Muscle layer of duodenum (tissue), 2 donors: ENCODE results near the gene MDFIC2.
"Not testable (repeated sequence)": the region's sequence is repeated elsewhere in the genome, so short reads cannot be mapped to it uniquely, and the experiment has no call there.

Experiments
- H3K27ac ChIP-seq: one replicate; pipeline ENCODE4 v1.7.0; 2013; ENCODE audit warnings: mild to moderate bottlenecking, low read length
- H3K27me3 ChIP-seq: one replicate; pipeline ENCODE4 v1.7.0; 2013; ENCODE audit warnings: low read depth, mild to moderate bottlenecking, control low read depth, low read length
- H3K36me3 ChIP-seq, 2 donors: one replicate each; pipeline ENCODE4 v1.7.0; 2013; ENCODE audit warnings: low read length in 2 of 2, control low read depth in 1 of 2, mild to moderate bottlenecking in 1 of 2; ENCODE audit not compliant: insufficient read depth in 2 of 2, control insufficient read depth in 1 of 2
- H3K4me1 ChIP-seq, 2 donors: one replicate each; pipeline ENCODE4 v1.7.0; 2013; ENCODE audit warnings: low read length in 2 of 2, mild to moderate bottlenecking in 2 of 2, control low read depth in 1 of 2, moderate library complexity in 1 of 2; ENCODE audit not compliant: insufficient read depth in 2 of 2, control insufficient read depth in 1 of 2
- H3K4me3 ChIP-seq, 2 donors: one replicate each; pipeline ENCODE4 v1.7.0; 2013; ENCODE audit warnings: low read length in 2 of 2, low read depth in 1 of 2, mild to moderate bottlenecking in 1 of 2
- H3K9me3 ChIP-seq, 2 donors: one replicate each; pipeline ENCODE4 v1.7.0; 2013; ENCODE audit warnings: low read length in 2 of 2, control low read depth in 1 of 2, mild to moderate bottlenecking in 1 of 2; ENCODE audit not compliant: control insufficient read depth in 1 of 2
- donor health status: healthy.

Gene MDFIC2

DNA sequence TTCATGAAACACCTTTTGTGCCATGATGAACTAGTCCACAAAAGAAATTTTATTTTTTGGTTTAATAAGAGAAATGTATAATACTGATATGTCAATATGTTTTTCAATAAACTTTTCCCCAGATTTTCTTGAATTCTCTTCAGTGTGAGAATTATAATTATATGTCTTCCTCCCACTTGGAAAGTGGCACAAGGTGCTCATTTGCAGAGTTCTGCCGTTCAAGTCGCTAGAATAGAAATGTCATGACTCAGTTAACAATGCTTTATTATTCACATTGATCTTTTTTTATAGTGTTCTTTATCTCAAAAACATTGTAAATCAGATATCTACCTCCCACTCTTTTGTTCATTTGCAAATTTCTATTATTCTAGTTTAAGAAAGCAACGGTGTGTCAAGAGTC is 87.3 kb downstream of the MDFIC2 start:
- Histone ChIP-seq H3K27me3 (no peaks in the 10 kb centered on the region), H3K4me1 (no peaks in the 10 kb centered on the region), H3K27ac (no peak overlapping the region), H3K9me3 (no peaks in the 10 kb centered on the region), H3K4me3 (no peak overlapping the region), H3K36me3 (no peaks in the 10 kb centered on the region)

DNA sequence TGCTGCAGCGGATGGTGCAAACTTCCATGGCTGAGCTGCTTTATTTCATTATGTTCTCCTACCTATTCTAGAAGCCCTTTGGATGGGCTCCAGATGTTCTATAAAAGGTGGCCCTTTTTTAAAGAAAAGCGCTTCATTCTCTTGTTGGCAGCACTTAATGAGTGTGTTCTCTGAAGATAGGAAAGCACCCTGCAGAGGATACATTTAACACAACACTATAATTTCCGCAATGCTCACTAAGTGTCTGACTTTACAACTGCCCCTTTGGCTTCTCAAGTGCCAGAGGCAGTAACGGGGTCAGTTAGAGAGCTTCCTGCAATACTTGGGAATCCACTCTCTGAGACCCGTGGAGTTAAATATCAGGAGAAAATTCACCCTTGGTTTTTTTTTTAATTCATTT is 88.1 kb downstream of the MDFIC2 start:
- Histone ChIP-seq H3K4me1 (no peaks in the 10 kb centered on the region), H3K27ac (no peak overlapping the region), H3K9me3 (no peaks in the 10 kb centered on the region), H3K27me3 (no peaks in the 10 kb centered on the region), H3K4me3 (no peak overlapping the region), H3K36me3 (no peaks in the 10 kb centered on the region)

DNA sequence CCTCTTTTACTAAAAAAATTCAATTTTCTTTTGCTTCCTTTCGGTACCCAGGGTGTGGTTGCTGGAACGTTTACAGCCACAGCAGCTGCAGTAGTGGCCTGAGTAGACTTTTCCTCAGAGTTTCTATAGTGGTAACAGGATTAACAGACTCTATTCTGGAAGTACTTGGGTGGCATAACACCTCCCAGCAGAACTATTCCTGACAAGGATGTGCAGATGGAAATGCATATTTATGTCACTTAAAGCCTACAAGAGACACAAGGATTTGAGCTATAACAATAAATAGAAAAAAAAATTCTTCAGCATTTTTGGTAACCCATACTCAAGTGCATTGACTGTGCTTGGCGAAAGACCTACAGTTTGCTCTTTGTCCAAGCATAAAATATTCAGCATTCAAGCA is 94.0 kb downstream of the MDFIC2 start:
- no peaks in the 10 kb centered on the region for H3K4me1 ChIP-seq
- H3K27ac ChIP-seq: no peak overlapping the region
- no peaks in the 10 kb centered on the region for H3K36me3 ChIP-seq
- H3K4me3 ChIP-seq: no peak overlapping the region
- no peaks in the 10 kb centered on the region for H3K27me3 ChIP-seq
- no peaks in the 10 kb centered on the region for H3K9me3 ChIP-seq

DNA sequence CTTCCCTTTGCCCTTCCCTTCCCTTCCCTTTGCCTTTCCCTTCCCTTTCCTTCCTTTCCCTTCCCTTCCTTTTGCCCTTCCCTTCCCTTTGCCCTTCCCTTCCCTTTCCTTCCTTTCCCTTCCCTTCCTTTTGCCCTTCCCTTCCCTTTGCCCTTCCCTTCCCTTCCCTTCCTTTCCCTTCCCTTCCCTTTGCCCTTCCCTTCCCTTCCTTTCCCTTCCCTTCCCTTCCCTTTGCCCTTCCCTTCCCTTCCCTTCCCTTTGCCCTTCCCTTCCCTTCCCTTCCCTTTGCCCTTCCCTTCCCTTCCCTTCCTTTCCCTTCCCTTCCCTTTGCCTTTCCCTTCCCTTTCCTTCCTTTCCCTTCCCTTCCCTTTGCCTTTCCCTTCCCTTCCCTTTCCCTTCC is 101.2 kb downstream of the MDFIC2 start:
- H3K9me3 ChIP-seq, H3K27me3 ChIP-seq, H3K27ac ChIP-seq, H3K4me1 ChIP-seq, H3K4me3 ChIP-seq, H3K36me3 ChIP-seq: not testable (repeated sequence)

DNA sequence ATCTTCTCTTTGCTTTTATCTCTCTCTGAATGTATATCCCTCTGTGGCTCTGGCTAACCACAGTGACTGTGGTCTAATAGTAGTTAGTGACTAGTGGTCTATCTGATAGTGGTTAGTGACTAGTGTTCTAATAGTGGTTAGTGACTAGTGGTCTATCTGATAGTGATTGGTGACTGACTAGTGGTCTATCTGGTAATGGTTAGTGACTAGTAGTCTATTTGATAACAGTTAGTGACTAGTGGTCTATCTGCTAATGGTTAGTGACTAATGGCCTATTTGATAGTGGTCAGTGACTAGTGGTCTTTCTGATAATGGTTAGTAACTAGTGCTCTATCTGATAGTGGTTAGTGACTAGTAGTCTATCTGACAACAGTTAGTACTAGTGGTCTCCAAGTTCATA is 110.5 kb downstream of the MDFIC2 start:
- H3K4me3 ChIP-seq: no peak overlapping the region
- no peaks in the 10 kb centered on the region for H3K4me1 ChIP-seq
- H3K27ac ChIP-seq: no peak overlapping the region
- no peaks in the 10 kb centered on the region for H3K27me3 ChIP-seq
- H3K9me3 ChIP-seq: no peaks in the 10 kb centered on the region
- H3K36me3 ChIP-seq: no peaks in the 10 kb centered on the region

DNA sequence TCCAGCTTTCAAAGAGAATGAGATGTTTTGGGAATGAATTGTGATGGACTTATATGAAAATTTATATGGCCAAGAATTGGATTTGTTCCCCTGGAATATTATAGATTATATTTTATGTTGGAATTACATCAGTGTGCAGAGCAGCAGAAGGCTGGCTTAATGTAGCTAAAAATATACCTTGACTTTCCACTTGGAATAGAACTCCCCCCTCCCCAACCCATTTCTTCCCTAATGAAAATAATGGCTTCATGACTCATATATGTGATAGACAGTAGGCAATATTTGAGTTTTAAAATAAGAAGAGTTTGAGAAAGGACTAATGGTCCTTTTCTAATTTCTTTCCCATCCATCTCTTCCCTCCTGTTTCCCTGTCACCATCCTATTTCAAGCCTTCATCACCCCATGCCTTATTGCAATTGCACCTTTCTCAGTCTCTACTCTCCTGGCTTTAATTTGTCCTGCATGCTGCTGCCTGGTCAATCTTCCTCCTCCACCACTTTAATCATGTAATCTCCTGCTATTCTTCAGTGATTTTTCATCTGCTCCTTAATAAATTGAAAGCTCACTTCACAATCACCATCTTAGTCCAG is 122.5 kb downstream of the MDFIC2 start:
- Histone ChIP-seq H3K36me3 (no peaks in the 10 kb centered on the region), H3K27me3 (no peaks in the 10 kb centered on the region), H3K27ac (no peak overlapping the region), H3K9me3 (no peaks in the 10 kb centered on the region), H3K4me3 (no peak overlapping the region), H3K4me1 (no peaks in the 10 kb centered on the region)

DNA sequence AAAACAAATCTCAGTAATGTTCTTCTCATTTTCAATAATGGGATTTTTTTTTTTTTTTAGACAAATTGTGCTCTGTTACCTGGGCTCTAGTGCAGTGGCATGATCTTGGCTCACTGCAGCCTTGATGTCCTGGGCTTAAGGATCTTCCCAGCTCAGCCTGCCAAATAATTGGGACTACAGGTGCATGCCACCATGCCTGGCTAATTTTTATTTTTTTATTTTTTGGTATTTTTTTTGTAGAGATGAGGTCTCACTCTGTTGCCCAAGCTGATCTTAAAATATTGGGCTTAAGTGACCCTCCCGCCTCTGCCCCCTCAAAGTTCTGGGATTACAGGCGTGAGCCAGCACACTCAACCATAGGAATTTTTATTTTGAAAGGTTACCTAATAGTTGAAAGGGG is 126.2 kb downstream of the MDFIC2 start:
- no peaks in the 10 kb centered on the region for H3K4me1 ChIP-seq
- H3K27ac ChIP-seq: no peak overlapping the region
- H3K9me3 ChIP-seq: no peaks in the 10 kb centered on the region
- H3K36me3 ChIP-seq: no peaks in the 10 kb centered on the region
- H3K27me3 ChIP-seq: no peaks in the 10 kb centered on the region
- no peak overlapping the region for H3K4me3 ChIP-seq

DNA sequence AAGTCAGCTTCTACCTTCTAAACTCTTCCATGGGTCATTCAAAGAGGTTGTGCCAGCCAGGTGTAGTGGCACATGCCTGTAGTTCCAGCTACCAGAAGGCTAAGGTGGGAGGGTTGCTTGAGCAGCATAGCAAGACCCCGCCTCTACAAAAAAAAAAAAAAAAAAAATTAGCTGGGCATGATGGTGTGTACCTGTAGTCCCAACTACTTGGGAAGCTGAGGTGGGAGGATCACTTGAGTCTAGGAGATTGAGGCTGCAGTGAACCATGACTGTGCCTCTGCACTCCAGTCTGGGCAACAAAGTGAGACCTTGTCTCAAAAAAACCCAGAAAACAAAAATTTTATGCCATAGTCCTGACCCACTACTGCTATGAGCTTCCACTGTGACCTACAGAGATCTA is 126.8 kb downstream of the MDFIC2 start:
- Histone ChIP-seq H3K9me3 (no peaks in the 10 kb centered on the region), H3K27ac (no peak overlapping the region), H3K36me3 (no peaks in the 10 kb centered on the region), H3K27me3 (no peaks in the 10 kb centered on the region), H3K4me1 (no peaks in the 10 kb centered on the region), H3K4me3 (no peak overlapping the region)

DNA sequence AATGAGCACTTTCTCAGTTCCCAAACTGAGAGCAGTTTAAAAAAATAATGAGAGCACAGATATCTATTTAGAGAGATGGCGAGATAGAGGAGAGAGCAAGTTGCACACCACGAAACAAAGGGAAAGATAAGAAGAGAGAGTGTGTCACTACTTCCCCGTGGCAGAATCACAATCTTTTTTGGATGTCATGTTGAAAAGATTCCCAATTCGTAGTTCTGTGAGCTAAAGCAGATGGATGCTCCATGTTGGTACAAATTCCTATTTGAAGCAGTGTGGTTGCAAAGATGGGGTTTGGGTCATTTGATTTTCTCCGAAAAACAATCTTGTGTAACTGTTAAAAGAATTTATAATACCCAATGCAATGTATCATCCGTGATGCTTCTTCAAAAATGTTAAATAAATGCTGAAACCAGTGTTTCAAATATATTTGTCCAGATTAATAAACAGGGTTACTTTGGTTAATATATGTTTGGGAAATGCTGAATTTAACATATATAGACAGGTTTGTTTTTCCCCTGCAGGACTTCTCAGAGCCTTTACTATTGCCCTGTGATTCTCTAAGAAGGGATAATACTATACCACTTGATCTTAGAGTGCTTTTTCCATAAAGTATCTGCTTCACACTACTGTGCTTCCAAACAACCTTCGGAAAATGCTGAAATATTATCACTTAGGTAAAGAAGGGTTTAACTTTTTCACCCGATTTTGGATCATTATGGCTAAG is 128.5 kb downstream of the MDFIC2 start:
- Histone ChIP-seq H3K4me1 (no peaks in the 10 kb centered on the region), H3K9me3 (no peaks in the 10 kb centered on the region), H3K27me3 (no peaks in the 10 kb centered on the region), H3K36me3 (no peaks in the 10 kb centered on the region), H3K27ac (no peak overlapping the region), H3K4me3 (no peak overlapping the region)

DNA sequence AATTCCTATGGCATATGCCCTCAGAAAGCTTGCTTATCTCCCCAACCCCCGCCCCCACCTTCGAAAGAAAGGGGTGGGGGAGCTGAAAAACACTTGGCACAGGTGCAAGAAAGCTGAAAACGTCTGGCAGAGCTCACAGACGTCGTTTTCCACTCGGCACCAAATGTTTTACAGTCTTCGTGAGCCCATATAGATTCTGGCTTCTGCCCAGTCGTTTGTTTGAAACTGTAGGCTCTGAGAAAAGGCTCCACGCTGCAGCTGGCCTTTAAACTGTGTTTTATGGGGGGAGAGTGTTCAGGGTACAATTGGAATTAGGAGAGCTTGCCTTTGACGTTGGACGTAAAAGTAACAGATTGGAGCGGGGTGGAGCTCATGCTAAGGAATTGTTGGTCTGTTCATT is 130.3 kb downstream of the MDFIC2 start:
- Histone ChIP-seq H3K27me3 (no peaks in the 10 kb centered on the region), H3K27ac (no peak overlapping the region), H3K4me3 (no peak overlapping the region), H3K4me1 (no peaks in the 10 kb centered on the region), H3K36me3 (no peaks in the 10 kb centered on the region), H3K9me3 (no peaks in the 10 kb centered on the region)

DNA sequence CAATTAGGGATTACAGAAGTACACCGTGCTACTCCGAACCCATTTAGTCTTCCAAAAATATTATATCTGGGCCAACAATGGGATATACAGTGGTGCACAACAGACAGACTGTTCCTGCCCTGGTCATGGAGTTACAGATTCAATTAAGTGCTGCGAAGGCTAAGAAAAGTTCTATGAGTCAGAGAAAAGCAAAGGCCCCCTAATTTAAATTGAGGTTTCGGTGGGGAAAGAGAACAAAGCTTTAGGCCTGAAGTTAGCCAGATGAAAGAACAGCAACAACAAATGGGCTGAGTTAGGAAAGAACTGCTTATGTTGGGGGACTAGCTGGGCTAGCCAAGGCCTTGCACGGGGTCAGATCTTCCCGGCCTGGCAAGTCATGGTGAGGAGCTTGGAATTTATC is 131.8 kb downstream of the MDFIC2 start:
- no peaks in the 10 kb centered on the region for H3K9me3 ChIP-seq
- no peaks in the 10 kb centered on the region for H3K36me3 ChIP-seq
- no peak overlapping the region for H3K4me3 ChIP-seq
- no peaks in the 10 kb centered on the region for H3K4me1 ChIP-seq
- no peak overlapping the region for H3K27ac ChIP-seq
- H3K27me3 ChIP-seq: no peaks in the 10 kb centered on the region

DNA sequence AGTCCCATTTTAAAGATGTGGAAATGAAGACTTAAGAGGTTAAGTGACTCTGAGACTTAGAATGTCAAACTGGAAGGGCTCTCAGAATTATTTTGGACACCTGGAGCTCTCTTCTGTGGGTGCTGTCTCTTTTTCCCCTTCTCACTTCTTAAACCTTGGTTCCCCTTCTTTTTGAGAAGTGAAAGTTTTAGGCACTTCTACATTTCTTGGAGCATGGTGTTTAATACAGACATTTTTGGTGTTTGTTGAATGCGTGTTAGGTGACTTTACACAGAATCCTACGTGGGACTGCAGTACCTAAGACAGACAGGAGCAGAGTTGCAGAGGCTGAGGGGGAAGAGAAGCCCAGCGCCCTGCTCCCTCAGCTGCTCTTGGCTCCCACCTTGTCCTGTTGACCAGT is 133.3 kb downstream of the MDFIC2 start:
- Histone ChIP-seq H3K36me3 (no peaks in the 10 kb centered on the region), H3K4me3 (no peak overlapping the region), H3K4me1 (no peaks in the 10 kb centered on the region), H3K27ac (no peak overlapping the region), H3K27me3 (no peaks in the 10 kb centered on the region), H3K9me3 (no peaks in the 10 kb centered on the region)
